Endothelial cell of umbilical vein (primary cell): ENCODE data around the gene MACROD2. TPM values are rescaled to one million over a fixed set of nuclear protein-coding genes. Genes with fewer than 3 reads are reported as not detected.

Source experiments
- BruUV-seq: library from RNA; stranded (reverse); fragments of 400-500 nt; replicated peaks from 2 replicates; lab custom pipeline; 2021; lab: Mats Ljungman, UMichigan
- CTCF ChIA-PET: fragments of 300-600, 350-600 bp; sonication (Branson Sonifier 250); formaldehyde crosslinking; loops from one replicate; lab custom pipeline; 2021; ENCODE audit warnings: antibody characterized with exemption, inconsistent platforms; lab: Charles Lee
- POLR2A ChIA-PET: fragments of 300-600, 350-600 bp; sonication (Branson Sonifier 250); formaldehyde crosslinking; loops from one replicate; lab custom pipeline; 2021; ENCODE audit warnings: antibody characterized with exemption, inconsistent platforms; lab: Charles Lee
- DNase-seq: peaks from one replicate; pipeline ENCODE4 v3.0.0-alpha.2; 2011; ENCODE audit warnings: low read depth, low spot score
- FAIRE-seq: peaks from 2 replicates; lab custom pipeline; 2011; peaks lifted over from hg19 to GRCh38; lab: Jason Lieb, UNC
- H2AFZ ChIP-seq: 2 replicates; pipeline ENCODE4 v1.6.0; 2012; ENCODE audit warnings: low read depth, low read length, control low read depth, inconsistent platforms
- H3K27ac ChIP-seq: 2 replicates; pipeline ENCODE4 v1.5.1; 2011; ENCODE audit warnings: low read depth, mild to moderate bottlenecking, control low read depth, low read length, moderate library complexity; ENCODE audit not compliant: insufficient read depth
- H3K27me3 ChIP-seq, 2 experiments: 2 replicates each; pipeline versions ENCODE4 v1.6.0 to v1.6.1; 2011; ENCODE audit warnings: low read length in 2 of 2, mixed read lengths in 1 of 2; ENCODE audit not compliant: control insufficient read depth in 2 of 2, insufficient read depth in 2 of 2
- H3K36me3 ChIP-seq, 2 experiments: 2 replicates in 1 of 2; 3 replicates in 1 of 2; pipeline ENCODE4 v1.5.1; 2011; ENCODE audit warnings: low read length in 2 of 2, mild to moderate bottlenecking in 1 of 2, moderate library complexity in 1 of 2; ENCODE audit not compliant: control insufficient read depth in 2 of 2, insufficient read depth in 2 of 2; ENCODE audit errors: extremely low read depth in 1 of 2
- H3K4me1 ChIP-seq: 3 replicates; pipeline ENCODE4 v1.5.1; 2011; ENCODE audit warnings: mild to moderate bottlenecking, low read length; ENCODE audit not compliant: control insufficient read depth, insufficient read depth; ENCODE audit errors: extremely low read depth
- H3K4me2 ChIP-seq: 2 replicates; pipeline ENCODE4 v1.6.1; 2011; ENCODE audit warnings: low read length, control low read depth, mixed read lengths; ENCODE audit not compliant: insufficient read depth
- H3K4me3 ChIP-seq, 3 experiments: fragments of 200-600 bp in 1 of 3; sonication (generic), shearing (Covaris generic) in 1 of 3; replicated peaks in 1 of 3; 2 replicates each; pipeline ENCODE4 v1.5.1; 2011 to 2016; ENCODE audit warnings: control low read depth in 3 of 3, low read length in 3 of 3, mild to moderate bottlenecking in 2 of 3, inconsistent platforms in 1 of 3, low read depth in 1 of 3, moderate library complexity in 1 of 3; ENCODE audit not compliant: insufficient read depth in 1 of 3
- H3K79me2 ChIP-seq: 2 replicates; pipeline ENCODE4 v1.6.0; 2012; ENCODE audit warnings: low read length, inconsistent platforms; ENCODE audit not compliant: control insufficient read depth, insufficient read depth
- H3K9ac ChIP-seq: replicated peaks from 2 replicates; pipeline ENCODE3; 2011; ENCODE audit warnings: low read length, control low read depth; ENCODE audit not compliant: insufficient read depth; ENCODE audit errors: extremely low read depth
- H3K9me1 ChIP-seq: replicated peaks from 3 replicates; pipeline ENCODE4 v1.6.0; 2011; ENCODE audit warnings: mild to moderate bottlenecking, low read length; ENCODE audit not compliant: control insufficient read depth, insufficient read depth; ENCODE audit errors: extremely low read depth
- H3K9me3 ChIP-seq: replicated peaks from 2 replicates; pipeline ENCODE4 v1.5.1; 2012; ENCODE audit warnings: low read length, inconsistent platforms; ENCODE audit not compliant: control insufficient read depth, insufficient read depth
- H4K20me1 ChIP-seq: replicated peaks from 2 replicates; pipeline ENCODE3; 2011; ENCODE audit warnings: mild to moderate bottlenecking, low read length; ENCODE audit not compliant: control insufficient read depth, insufficient read depth; ENCODE audit errors: extremely low read depth
- CTCF ChIP-seq, 2 donors: IDR thresholded peaks; 1 replicate in 1 of 2; 2 replicates in 1 of 2; pipeline ENCODE4 v1.5.1; 2011; ENCODE audit warnings: low read length in 2 of 2, mild to moderate bottlenecking in 2 of 2, moderate library complexity in 2 of 2, control low read depth in 1 of 2, inconsistent platforms in 1 of 2, low read depth in 1 of 2; ENCODE audit not compliant: insufficient read depth in 1 of 2; ENCODE audit errors: extremely low read depth in 1 of 2
- FOS ChIP-seq: IDR thresholded peaks from 2 replicates; pipeline ENCODE4 v1.6.1; 2011; ENCODE audit warnings: mild to moderate bottlenecking, low read length, moderate library complexity, borderline replicate concordance; ENCODE audit not compliant: insufficient read depth
- GATA2 ChIP-seq: IDR thresholded peaks from 2 replicates; pipeline ENCODE4 v1.7.0; 2011; ENCODE audit warnings: low read depth, mild to moderate bottlenecking, moderate library complexity, mixed read lengths, low read length; ENCODE audit not compliant: insufficient read length, insufficient read depth
- JUN ChIP-seq: IDR thresholded peaks from 2 replicates; pipeline ENCODE4 v1.6.1; 2011; ENCODE audit warnings: borderline replicate concordance, low read depth; ENCODE audit not compliant: insufficient read length, insufficient read depth
- MAX ChIP-seq: IDR thresholded peaks from 2 replicates; pipeline ENCODE4 v1.6.1; 2011; ENCODE audit not compliant: insufficient read depth, insufficient read length
- POLR2A ChIP-seq: IDR thresholded peaks from 2 replicates; pipeline ENCODE4 v1.6.1; 2012; ENCODE audit warnings: low read depth, mild to moderate bottlenecking, control low read depth, low read length
- dilution Hi-C: fragments of 300-500 bp; cut with MboI; formaldehyde crosslinking; loops from one replicate; pipeline ENCODE4 v1.15.0; 2019; ENCODE audit warnings: low sequenced_read_pairs; ENCODE audit not compliant: extremely low pct_ligation_motif_present
- intact Hi-C: fragments of 100-400 bp; cut with micrococcal nuclease; formaldehyde crosslinking; loops from one replicate; pipeline ENCODE4 v1.10.0; 2022
- polyA plus RNA-seq, 4 experiments: library from polyadenylated mRNA; depleted of rRNA in 3 of 4; stranded (reverse) in 3 of 4; unstranded in 1 of 4; fragments of >200 nt; gene quantifications; 2 replicates each; pipeline versions ENCODE4 v1.2.1 to v1.2.3, GENCODE V29; 2011 to 2012; ENCODE audit warnings: missing spikeins in 1 of 4
- total RNA-seq: library from RNA; stranded (reverse); gene quantifications from 2 replicates; pipeline ENCODE4 v1.2.3, GENCODE V29; 2021

The MACROD2 gene
- total and polyA plus RNA-seq, 2 donors (not counting 3 experiments of a cell fraction or from before 2014, with no cell fraction given): 0.11 to 0.73 TPM

GRCh38 chr20:15594158-15594695, 1598.9 kb downstream of the MACROD2 start:
- Histone ChIP-seq H2AFZ (no peak overlapping the region), H3K4me3 (no peak overlapping the region), H3K9me3 (no peaks in the 10 kb centered on the region), H3K9ac (no peak overlapping the region), H3K27me3 (no peaks in the 10 kb centered on the region), H3K4me1 (no peaks in the 10 kb centered on the region), H3K36me3 (no peaks in the 10 kb centered on the region), H4K20me1 (no peaks in the 10 kb centered on the region), H3K9me1 (no peaks in the 10 kb centered on the region), H3K27ac (no peak overlapping the region), H3K79me2 (no peaks in the 10 kb centered on the region), H3K4me2 (no peak overlapping the region)
- dilution Hi-C loops (no loop called here), intact Hi-C loops (no loop called here)
- ChIA-PET CTCF (no interaction called here), POLR2A (no interaction called here)
- DNase-seq (no peak), FAIRE-seq (no peak)
- TF ChIP-seq JUN: no peak
- TF ChIP-seq GATA2: no peak
- no peak for TF ChIP-seq POLR2A
- no peak for TF ChIP-seq CTCF (IDR thresholded peaks at IDR 0.05; ENCODE audit: extremely low read depth in 1 of 2, insufficient read depth in 1 of 2, low read depth in 1 of 2, low read length in 2 of 2)
- TF ChIP-seq FOS: no peak
- TF ChIP-seq MAX: no peak
- no TSS peak for BruUV-seq
